NCI-H128 (cell line): ENCODE data around the gene MYCT1.
"Not testable (repeated sequence)": the region's sequence is repeated elsewhere in the genome, so short reads cannot be mapped to it uniquely, and the experiment has no call there.

ENCODE experiments used
- DNase-seq: peaks from one replicate; lab custom pipeline; 2025; ENCODE audit not compliant: unreplicated experiment; lab: John Stamatoyannopoulos, UW

MYCT1 gene, protein sequence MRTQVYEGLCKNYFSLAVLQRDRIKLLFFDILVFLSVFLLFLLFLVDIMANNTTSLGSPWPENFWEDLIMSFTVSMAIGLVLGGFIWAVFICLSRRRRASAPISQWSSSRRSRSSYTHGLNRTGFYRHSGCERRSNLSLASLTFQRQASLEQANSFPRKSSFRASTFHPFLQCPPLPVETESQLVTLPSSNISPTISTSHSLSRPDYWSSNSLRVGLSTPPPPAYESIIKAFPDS

GRCh38 chr6:152697634-152698033 lies at the start of gene MYCT1:
Gene MYCT1, plus strand, starts transcription at chr6:152697897. Its CDS starts 6 bp downstream, at chr6:152697903.
- no peak for DNase-seq

- no peak for DNase-seq
Measured at GRCh38 chr6:152648105-152648504, 49.6 kb upstream of the MYCT1 start.

DNA sequence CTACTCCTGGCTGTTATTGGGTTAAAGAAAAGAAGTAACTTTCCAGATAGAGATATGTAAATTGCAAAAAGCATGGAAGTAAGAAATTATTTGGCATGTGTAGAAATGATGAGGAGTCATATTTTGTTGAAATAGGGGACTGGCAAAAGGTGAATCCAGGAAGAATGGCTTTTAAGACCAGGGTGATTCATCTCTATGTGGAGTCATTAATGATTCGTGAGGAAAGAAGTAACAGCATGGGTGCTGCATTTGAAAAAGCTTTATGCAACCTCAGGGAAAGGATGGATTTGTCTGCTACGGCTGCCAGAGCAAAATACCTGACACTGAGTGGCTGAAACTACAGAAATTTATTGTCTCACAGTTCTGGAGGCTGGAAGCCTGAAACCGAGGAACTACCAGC lies 45.7 kb upstream of the MYCT1 start:
- no peak for DNase-seq

DNA sequence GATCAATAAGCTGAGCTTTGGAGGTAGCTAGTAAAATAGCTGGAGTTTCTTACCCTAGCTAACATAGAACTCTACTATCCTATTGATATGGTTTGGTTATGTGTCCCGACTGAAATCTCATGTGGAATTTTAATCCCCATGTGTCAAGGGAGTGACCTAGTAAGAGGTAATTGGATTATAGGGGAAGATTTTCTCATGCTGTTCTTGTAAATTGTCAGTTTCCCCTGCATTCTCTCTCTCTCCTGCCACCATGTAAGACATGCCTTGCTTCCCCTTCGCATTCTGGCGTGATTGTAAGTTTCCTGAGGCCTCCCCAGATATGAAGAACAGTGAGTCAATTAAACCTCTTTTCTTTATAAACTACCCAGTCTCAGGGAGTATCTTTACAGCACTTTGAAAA lies 35.9 kb upstream of the MYCT1 start:
- DNase-seq, result no peak

- DNase-seq, result no peak
Measured at GRCh38 chr6:152669895-152670294, 27.8 kb upstream of the MYCT1 start.

GRCh38 chr6:152671171-152671570 lies 26.5 kb upstream of the MYCT1 start:
- DNase-seq, result no peak

DNA sequence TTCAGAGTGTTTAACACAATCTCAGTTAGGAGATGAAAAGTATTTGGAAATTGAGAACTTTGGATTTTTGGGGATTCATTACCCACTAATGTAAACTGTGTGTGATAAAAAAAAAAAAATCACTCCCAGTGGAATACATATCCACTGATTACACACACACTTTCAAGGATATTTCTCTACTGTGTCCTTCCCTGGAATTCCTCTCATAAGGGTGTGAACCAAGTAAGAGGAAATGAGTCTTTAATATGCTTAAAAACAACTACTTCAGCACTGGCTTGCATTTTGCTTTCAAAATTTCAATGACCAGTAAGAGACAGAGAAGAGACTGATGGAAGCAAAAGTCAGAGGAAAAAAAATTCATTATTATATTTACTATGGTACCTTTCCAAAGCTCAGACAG lies 24.5 kb upstream of the MYCT1 start:
- DNase-seq, result no peak

GRCh38 chr6:152680151-152680550 lies 17.5 kb upstream of the MYCT1 start:
- no peak for DNase-seq

DNA sequence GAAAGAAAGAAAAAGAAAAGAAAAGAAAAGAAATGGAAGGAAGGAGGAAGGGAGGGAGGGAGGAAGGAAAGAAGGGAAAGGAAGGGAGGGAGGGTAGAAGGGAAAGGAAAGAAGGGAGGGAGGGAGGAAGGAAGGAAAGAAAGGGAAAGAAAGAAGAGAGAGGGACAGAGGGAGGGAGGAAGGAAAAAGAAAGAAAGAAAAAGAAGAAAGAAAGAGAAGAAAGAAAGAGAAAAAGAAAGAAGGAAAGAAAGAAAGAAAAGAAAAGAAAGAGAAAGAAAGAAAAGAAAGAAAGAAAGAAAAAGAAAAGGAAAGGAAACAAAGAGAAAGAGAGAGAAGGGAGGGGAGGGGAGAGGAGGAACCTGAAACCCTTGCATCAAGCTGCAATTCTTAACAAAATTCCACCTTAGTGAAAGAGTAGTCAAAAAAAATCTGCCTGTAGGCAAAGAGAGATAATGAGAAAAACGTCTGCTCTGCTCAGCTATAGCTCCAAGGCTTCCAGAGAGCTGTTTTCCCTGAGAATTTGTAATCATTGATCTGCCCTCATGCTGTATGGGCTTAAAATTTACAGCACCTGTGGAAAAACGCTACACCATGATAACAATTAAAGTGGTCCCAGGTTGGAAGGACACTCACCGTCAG lies 16.7 kb upstream of the MYCT1 start:
- no peak for DNase-seq

GRCh38 chr6:152682141-152682540 lies 15.6 kb upstream of the MYCT1 start:
- no peak for DNase-seq

- DNase-seq, result not testable (repeated sequence)
Measured at GRCh38 chr6:152682935-152683334, 14.8 kb upstream of the MYCT1 start.

DNA sequence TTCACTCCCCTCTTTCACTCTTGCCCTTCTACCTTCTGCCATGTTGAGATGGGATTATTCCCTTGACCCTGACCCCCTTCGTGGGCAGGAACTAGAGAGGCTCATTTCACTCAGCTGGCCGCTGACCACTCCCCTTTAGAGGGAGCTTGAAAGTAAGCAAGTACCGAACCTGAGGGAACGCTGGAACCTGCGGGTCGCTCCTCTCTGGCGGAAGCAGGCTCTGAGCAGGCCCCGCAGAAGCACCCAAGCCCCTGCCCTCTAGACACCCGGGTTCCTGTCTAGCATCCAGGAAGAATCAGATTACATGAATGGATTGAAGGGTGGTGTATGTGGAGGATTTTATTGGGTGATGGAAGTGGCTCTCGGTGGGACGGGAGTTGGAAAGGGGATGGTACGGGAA lies 11.9 kb upstream of the MYCT1 start:
- no peak for DNase-seq

DNA sequence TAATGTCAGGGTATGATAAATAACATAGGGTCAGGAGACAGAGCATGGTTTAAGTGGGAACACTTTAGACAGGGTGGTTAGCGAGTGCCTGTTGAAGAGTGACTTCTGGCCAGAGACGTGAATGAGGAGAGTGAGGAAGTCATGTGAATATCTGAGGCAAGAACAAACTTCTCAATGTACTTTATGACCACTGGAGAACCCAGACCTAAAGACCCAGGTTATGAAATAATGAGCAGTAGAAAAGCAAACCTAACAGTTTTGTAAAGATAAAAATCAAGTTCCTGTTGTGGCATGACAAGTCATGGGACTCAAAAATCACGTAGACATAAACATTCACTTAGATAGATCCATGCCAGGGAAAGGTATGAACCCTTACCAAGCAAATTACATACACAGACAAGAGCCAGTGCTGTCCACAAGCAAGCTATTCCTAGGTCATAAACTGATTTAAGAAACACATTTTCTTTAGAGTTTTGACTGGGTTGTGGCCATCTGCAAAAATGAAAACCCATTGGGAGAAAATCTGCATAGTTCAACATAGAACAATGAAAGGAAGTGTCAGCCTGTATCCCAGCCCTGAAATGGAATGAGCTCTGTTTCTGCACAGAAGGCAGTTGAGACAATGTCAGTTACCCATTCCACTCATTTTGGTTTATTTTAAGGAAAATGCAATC lies 2.2 kb upstream of the MYCT1 start:
- DNase-seq, result no peak

GRCh38 chr6:152696522-152696921 lies 1.2 kb upstream of the MYCT1 start:
- DNase-seq, result no peak

DNA sequence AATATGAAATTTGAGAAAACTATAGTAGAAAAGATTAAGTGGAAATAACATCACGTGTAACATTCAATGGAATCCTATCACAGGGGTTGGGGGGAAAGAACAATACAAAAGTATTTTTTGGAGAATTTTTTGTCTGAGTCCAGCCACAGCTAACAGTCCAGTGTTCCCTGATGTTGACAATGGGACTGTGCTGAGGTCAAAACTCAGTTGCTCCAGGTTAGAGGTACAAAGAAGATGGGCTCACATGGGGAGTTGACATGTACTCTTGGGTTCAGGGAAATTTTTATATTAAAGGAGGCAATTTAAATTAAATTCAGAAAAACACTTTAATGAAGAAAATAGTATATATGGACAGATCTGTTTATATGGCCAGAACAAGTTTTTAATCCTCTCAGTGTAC lies 995 bp downstream of the MYCT1 start:
- no peak for DNase-seq

DNA sequence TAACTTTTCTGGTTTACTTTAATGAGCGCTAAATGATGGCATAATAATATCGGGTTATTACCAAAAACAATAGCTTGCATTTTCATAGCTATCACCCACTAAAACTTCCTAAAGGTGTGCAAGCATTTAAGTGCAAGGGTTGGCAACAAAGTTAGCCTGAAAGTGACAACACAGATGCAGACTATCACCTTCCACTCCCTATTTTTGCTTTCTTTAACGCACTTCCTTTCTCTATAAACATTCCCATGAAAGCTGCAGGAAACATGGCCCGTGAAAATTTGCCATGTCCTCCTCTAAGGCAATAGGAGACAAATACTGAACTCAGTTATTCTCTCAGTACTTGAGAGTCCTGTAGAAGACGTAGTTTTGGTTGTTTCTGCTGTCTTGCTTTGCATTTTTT lies 2.7 kb downstream of the MYCT1 start:
- DNase-seq, result no peak

DNA sequence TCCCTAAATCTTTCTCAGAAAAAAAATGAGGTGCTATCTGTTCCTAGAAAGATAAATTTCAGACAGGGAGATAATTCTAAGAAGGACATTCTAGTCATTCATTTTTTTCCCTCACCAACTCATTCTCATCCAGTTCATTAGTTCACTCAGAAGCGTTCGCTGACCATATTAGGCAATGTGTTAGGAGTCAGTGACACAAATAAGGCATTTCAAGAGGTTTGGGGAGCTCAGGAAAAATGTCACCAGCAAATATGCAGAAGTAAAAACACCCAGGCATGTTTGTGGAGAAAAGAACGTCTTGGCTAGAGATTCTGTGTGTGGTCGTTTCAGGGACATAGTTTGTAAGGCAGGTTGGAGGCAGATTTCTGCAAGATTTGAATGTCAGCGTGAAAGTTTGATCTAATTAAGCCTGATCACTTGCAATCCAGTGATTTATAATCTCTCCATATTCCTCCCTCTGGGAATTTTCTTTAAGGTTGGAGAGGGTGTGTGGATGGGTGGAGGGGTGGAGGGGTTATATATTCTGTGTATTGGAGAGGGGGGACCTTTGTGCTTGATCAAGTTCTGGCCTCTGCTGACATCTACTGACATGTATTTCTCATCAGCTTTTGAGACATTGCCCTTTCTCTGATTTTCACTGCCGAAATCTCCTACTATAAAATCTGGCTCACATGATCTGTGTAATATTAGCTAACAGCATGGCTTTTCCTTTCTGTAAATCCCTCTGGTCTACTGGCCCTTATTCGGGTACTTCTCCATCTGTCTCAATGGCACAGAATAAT lies 3.6 kb downstream of the MYCT1 start:
- no peak for DNase-seq

- no peak for DNase-seq
Measured at GRCh38 chr6:152701863-152702401, 4.2 kb downstream of the MYCT1 start.

DNA sequence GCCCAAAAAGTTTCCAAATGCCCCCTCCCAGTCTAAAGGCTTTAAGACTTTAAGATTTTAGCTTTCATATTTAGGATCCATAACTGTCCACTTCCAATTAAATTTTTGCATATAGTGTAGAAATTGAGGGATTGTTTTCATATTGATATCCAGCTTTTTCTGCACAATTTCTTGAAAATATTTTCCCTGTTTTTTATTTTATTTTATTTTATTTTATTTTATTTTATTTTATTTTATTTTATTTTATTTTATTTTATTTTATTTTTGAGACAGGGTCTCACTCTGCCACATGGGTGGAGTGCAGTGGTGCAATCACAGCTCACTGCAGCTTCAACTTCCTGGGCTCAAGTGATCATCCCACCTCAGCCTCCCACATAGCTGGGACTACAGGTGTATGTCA lies 6.1 kb downstream of the MYCT1 start:
- DNase-seq, result not testable (repeated sequence)

DNA sequence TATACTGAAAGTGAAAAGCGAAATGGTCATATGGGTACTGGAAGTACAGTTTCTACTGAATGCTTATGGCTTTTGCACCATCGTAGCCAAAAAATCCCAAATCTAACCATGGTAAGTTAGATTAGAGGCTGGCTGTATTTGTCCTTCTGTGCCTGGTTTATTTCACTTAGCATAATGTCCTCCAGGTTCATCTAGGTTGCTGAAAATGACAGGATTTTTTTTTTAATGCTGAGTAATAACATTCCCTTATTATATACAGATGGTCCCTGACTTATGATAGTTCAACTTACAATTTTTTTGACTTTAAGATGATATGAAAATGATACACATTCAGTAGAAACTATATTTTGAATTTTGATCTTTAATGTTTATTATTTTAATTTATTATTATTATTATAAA lies 7.6 kb downstream of the MYCT1 start:
- DNase-seq, result no peak

- no peak for DNase-seq
Measured at GRCh38 chr6:152716322-152716721, 18.6 kb downstream of the MYCT1 start.
